HG02763 (cell line): ENCODE measurements around the gene SYT8.

ENCODE experiments used
- ATAC-seq: cut with Tn5 transposase; IDR thresholded peaks from one replicate; pipeline ENCODE4 v1.9.1; 2021; ENCODE audit warnings: mild to moderate bottlenecking, moderate library complexity; ENCODE audit not compliant: unreplicated experiment

The SYT8 gene

GRCh38 chr11:1857064-1857463 is 22.3 kb downstream of the SYT8 start:
- ATAC-seq = no peak

- no peak for ATAC-seq
These were observed 23.4 kb downstream of the SYT8 start for GRCh38 chr11:1858154-1858553.

- no peak for ATAC-seq
These were observed 23.8 kb downstream of the SYT8 start for GRCh38 chr11:1858576-1858975.

- no peak for ATAC-seq
These were observed 24.2 kb downstream of the SYT8 start for GRCh38 chr11:1859004-1859403.

- no peak for ATAC-seq
These were observed 25.3 kb downstream of the SYT8 start for GRCh38 chr11:1860108-1860507.

GRCh38 chr11:1861435-1862411 is 26.9 kb downstream of the SYT8 start:
- ATAC-seq = no peak

GRCh38 chr11:1862588-1863351 is 28.0 kb downstream of the SYT8 start:
- ATAC-seq = no peak

GRCh38 chr11:1863352-1864216 is 28.8 kb downstream of the SYT8 start:
- ATAC-seq = no peak

- ATAC-seq = no peak
These were observed 29.4 kb downstream of the SYT8 start for GRCh38 chr11:1864231-1864630.

GRCh38 chr11:1864831-1865665 is 30.3 kb downstream of the SYT8 start:
- no peak for ATAC-seq

GRCh38 chr11:1866226-1866625 is 31.4 kb downstream of the SYT8 start:
- no peak for ATAC-seq

- ATAC-seq = no peak
These were observed 32.0 kb downstream of the SYT8 start for GRCh38 chr11:1866776-1867175.

GRCh38 chr11:1867381-1867780 is 32.6 kb downstream of the SYT8 start:
- ATAC-seq = no peak

GRCh38 chr11:1868056-1868635 is 33.4 kb downstream of the SYT8 start:
- no peak for ATAC-seq

- no peak for ATAC-seq
These were observed 34.0 kb downstream of the SYT8 start for GRCh38 chr11:1868636-1869291.

- no peak for ATAC-seq
These were observed 34.9 kb downstream of the SYT8 start for GRCh38 chr11:1869427-1870325.

GRCh38 chr11:1870326-1870696 is 35.5 kb downstream of the SYT8 start:
- ATAC-seq = no peak
